Measurements from ENCODE around the gene ZMAT5.

Gene ZMAT5

GRCh38 chr22:29766632-29767170, at the start of gene ZMAT5:
Gene ZMAT5 (minus strand): TSS chr22:29767007. CDS start chr22:29748544, 18,463 bp downstream.
- DNase-seq = peak; percentile 83 to 91

- DNase-seq = no peak
These were observed 49.7 kb upstream of the ZMAT5 start for GRCh38 chr22:29816539-29816938.

- DNase-seq = no peak
These were observed 49.3 kb upstream of the ZMAT5 start for GRCh38 chr22:29816128-29816527.

- DNase-seq = no peak
These were observed 48.8 kb upstream of the ZMAT5 start for GRCh38 chr22:29815580-29815979.

GRCh38 chr22:29814003-29814402, 47.2 kb upstream of the ZMAT5 start:
- no peak for DNase-seq

- DNase-seq = no peak
These were observed 46.8 kb upstream of the ZMAT5 start for GRCh38 chr22:29813563-29813962.

- no peak for DNase-seq
These were observed 46.3 kb upstream of the ZMAT5 start for GRCh38 chr22:29813126-29813525.

GRCh38 chr22:29811377-29811776, 44.6 kb upstream of the ZMAT5 start:
- DNase-seq = no peak

- no peak for DNase-seq
These were observed 43.4 kb upstream of the ZMAT5 start for GRCh38 chr22:29810216-29810615.

- no peak for DNase-seq
These were observed 39.4 kb upstream of the ZMAT5 start for GRCh38 chr22:29806196-29806595.

- no peak for DNase-seq
These were observed 38.2 kb upstream of the ZMAT5 start for GRCh38 chr22:29804985-29805384.

GRCh38 chr22:29803190-29803589, 36.4 kb upstream of the ZMAT5 start:
- DNase-seq = no peak

- DNase-seq = no peak
These were observed 35.0 kb upstream of the ZMAT5 start for GRCh38 chr22:29801796-29802195.

- no peak for DNase-seq
These were observed 34.3 kb upstream of the ZMAT5 start for GRCh38 chr22:29801153-29801552.

- no peak for DNase-seq
These were observed 32.4 kb upstream of the ZMAT5 start for GRCh38 chr22:29799217-29799680.

- DNase-seq = no peak
These were observed 32.0 kb upstream of the ZMAT5 start for GRCh38 chr22:29798801-29799200.

- DNase-seq = no peak
These were observed 31.5 kb upstream of the ZMAT5 start for GRCh38 chr22:29798318-29798717.

- DNase-seq = no peak
These were observed 30.5 kb upstream of the ZMAT5 start for GRCh38 chr22:29797351-29797750.

- no peak for DNase-seq
These were observed 28.9 kb upstream of the ZMAT5 start for GRCh38 chr22:29795663-29796062.

- DNase-seq = no peak
These were observed 26.6 kb upstream of the ZMAT5 start for GRCh38 chr22:29793396-29793795.

GRCh38 chr22:29790061-29790460, 23.3 kb upstream of the ZMAT5 start:
- no peak for DNase-seq

GRCh38 chr22:29788339-29789279, 21.8 kb upstream of the ZMAT5 start:
- DNase-seq = no peak

- DNase-seq = no peak
These were observed 20.7 kb upstream of the ZMAT5 start for GRCh38 chr22:29787371-29787980.

GRCh38 chr22:29786031-29786430, 19.2 kb upstream of the ZMAT5 start:
- DNase-seq = no peak

Measured in stimulated activated CD4-positive, alpha-beta T cell treated with anti-CD3 and anti-CD28 coated beads, Interleukin-4, amount 100 ng/mL, for 4 hours (primary cell).